Mesenchymal stem cell (in vitro differentiated cells and primary cell): ENCODE data around the gene ZBTB46.

Experiments used
- DNase-seq: peaks from one replicate; pipeline ENCODE4 v3.0.0-alpha.2; 2013
- H2AFZ ChIP-seq: one replicate; pipeline ENCODE4 v1.6.1; 2013; ENCODE audit warnings: low read depth, mild to moderate bottlenecking, control low read depth, inconsistent platforms, low read length, moderate library complexity
- H2AK5ac ChIP-seq: 2 replicates; pipeline ENCODE4 v1.6.1; 2013; ENCODE audit warnings: low read length, moderate library complexity, mild to moderate bottlenecking, inconsistent platforms; ENCODE audit not compliant: severe bottlenecking
- H2BK120ac ChIP-seq: one replicate; pipeline ENCODE4 v1.6.1; 2013; ENCODE audit warnings: low read depth, mild to moderate bottlenecking, inconsistent platforms, low read length, moderate library complexity
- H2BK12ac ChIP-seq, 2 experiments: one replicate each; pipeline ENCODE4 v1.6.1; 2013; ENCODE audit warnings: inconsistent platforms in 2 of 2, low read length in 2 of 2, mild to moderate bottlenecking in 2 of 2, moderate library complexity in 2 of 2, control low read depth in 1 of 2
- H2BK15ac ChIP-seq: one replicate; pipeline ENCODE4 v1.6.1; 2013; ENCODE audit warnings: mild to moderate bottlenecking, low read depth, inconsistent platforms; ENCODE audit not compliant: poor library complexity, severe bottlenecking
- H2BK5ac ChIP-seq: 2 replicates; pipeline ENCODE4 v1.6.1; 2013; ENCODE audit warnings: low read depth, mild to moderate bottlenecking, low read length, control low read depth, inconsistent platforms; ENCODE audit not compliant: poor library complexity, severe bottlenecking
- H3K14ac ChIP-seq, 2 experiments: one replicate each; pipeline ENCODE4 v1.6.1; 2013; ENCODE audit warnings: inconsistent platforms in 2 of 2, low read length in 2 of 2, control low read depth in 1 of 2, mild to moderate bottlenecking in 1 of 2, moderate library complexity in 1 of 2
- H3K18ac ChIP-seq, 2 experiments: one replicate each; pipeline ENCODE4 v1.6.1; 2013; ENCODE audit warnings: inconsistent platforms in 2 of 2, low read length in 2 of 2, control low read depth in 1 of 2, low read depth in 1 of 2, mild to moderate bottlenecking in 1 of 2
- H3K23ac ChIP-seq, 2 experiments: one replicate each; pipeline ENCODE4 v1.6.1; 2013; ENCODE audit warnings: inconsistent platforms in 2 of 2, low read length in 2 of 2, mild to moderate bottlenecking in 2 of 2, moderate library complexity in 2 of 2, control low read depth in 1 of 2
- H3K27ac ChIP-seq: 2 replicates; pipeline ENCODE4 v1.5.1; 2013; ENCODE audit warnings: mild to moderate bottlenecking, moderate library complexity, low read length, control low read depth, inconsistent platforms; ENCODE audit not compliant: poor library complexity, severe bottlenecking
- H3K27me3 ChIP-seq, 2 experiments: 2 replicates each; pipeline versions ENCODE4 v1.6.1 to v1.7.0; 2013; ENCODE audit warnings: low read length in 2 of 2, mild to moderate bottlenecking in 2 of 2, moderate library complexity in 2 of 2, control low read depth in 1 of 2, inconsistent platforms in 1 of 2; ENCODE audit not compliant: control insufficient read depth in 1 of 2, insufficient read depth in 1 of 2
- H3K36me3 ChIP-seq, 2 experiments: 2 replicates each; pipeline versions ENCODE4 v1.6.1 to v1.7.0; 2013; ENCODE audit warnings: low read length in 2 of 2, control low read depth in 1 of 2, inconsistent platforms in 1 of 2, low read depth in 1 of 2, mild to moderate bottlenecking in 1 of 2; ENCODE audit not compliant: insufficient read depth in 2 of 2, control insufficient read depth in 1 of 2
- H3K4ac ChIP-seq, 2 experiments: one replicate each; pipeline ENCODE4 v1.6.1; 2013; ENCODE audit warnings: inconsistent platforms in 2 of 2, low read length in 2 of 2, mild to moderate bottlenecking in 2 of 2, moderate library complexity in 2 of 2, control low read depth in 1 of 2, low read depth in 1 of 2
- H3K4me1 ChIP-seq: 2 replicates; pipeline ENCODE4 v1.6.1; 2013; ENCODE audit warnings: low read depth, low read length, control low read depth; ENCODE audit not compliant: control insufficient read depth, insufficient read depth
- H3K4me2 ChIP-seq: 2 replicates; pipeline ENCODE4 v1.6.1; 2013; ENCODE audit warnings: low read length, mild to moderate bottlenecking, inconsistent platforms; ENCODE audit not compliant: poor library complexity, severe bottlenecking
- H3K4me3 ChIP-seq, 2 experiments: 2 replicates each; pipeline versions ENCODE4 v1.5.1 to v1.7.0; 2013; ENCODE audit warnings: low read length in 2 of 2, mild to moderate bottlenecking in 2 of 2, control low read depth in 1 of 2, low read depth in 1 of 2; ENCODE audit not compliant: insufficient read depth in 1 of 2
- H3K79me1 ChIP-seq: replicated peaks from 2 replicates; pipeline ENCODE4 v1.6.1; 2013; ENCODE audit warnings: mild to moderate bottlenecking, control low read depth, low read length, inconsistent platforms; ENCODE audit not compliant: poor library complexity, severe bottlenecking
- H3K9ac ChIP-seq: 2 replicates; pipeline ENCODE4 v1.7.0; 2013; ENCODE audit warnings: mild to moderate bottlenecking, low read length, moderate library complexity
- H3K9me3 ChIP-seq: 2 replicates; pipeline ENCODE4 v1.7.0; 2013; ENCODE audit warnings: mild to moderate bottlenecking, low read length; ENCODE audit not compliant: control insufficient read depth
- H4K8ac ChIP-seq: one replicate; pipeline ENCODE4 v1.6.1; 2013; ENCODE audit warnings: inconsistent platforms, mild to moderate bottlenecking, low read length, moderate library complexity
- H4K91ac ChIP-seq: one replicate; pipeline ENCODE4 v1.6.1; 2013; ENCODE audit warnings: mild to moderate bottlenecking, low read length, inconsistent platforms
- WGBS: methylation state at CpG from one replicate; pipeline ENCODE4 v1.1.7; 2013; ENCODE audit warnings: mixed read lengths; 5-methylcytosine and 5-hydroxymethylcytosine counted together

The ZBTB46 gene

GRCh38 chr20:63706852-63707557 is 124.1 kb downstream of the ZBTB46 start:
- Histone ChIP-seq H2BK15ac (peak overlapping the region; percentile 90), H4K91ac (peak overlapping the region; percentile 96), H2BK12ac (peak overlapping the region in 1 of 2 experiments; percentile 55), H3K27me3 (no peaks in the 10 kb centered on the region), H3K4me2 (peak overlapping the region; percentile 82), H3K23ac (peak overlapping the region in 1 of 2 experiments; percentile 73), H3K18ac (peak overlapping the region; percentile 87 to 88), H3K4me3 (peak overlapping the region; percentile 90 to 96), H3K4ac (peak overlapping the region; percentile 89 to 99), H2BK5ac (peak overlapping the region; percentile 1), H3K9ac (peak overlapping the region; percentile 93), H4K8ac (peak overlapping the region; percentile 75), H3K79me1 (peaks cover 19% of the 10 kb centered on the region), H3K9me3 (peaks cover under 1% of the 10 kb centered on the region), H3K36me3 (peaks cover 59 to 65% of the 10 kb centered on the region in 2 experiments), H3K4me1 (peaks cover 36% of the 10 kb centered on the region), H3K27ac (peak overlapping the region; percentile 32), H2BK120ac (peak overlapping the region; percentile 75), H2AK5ac (no peak overlapping the region), H3K14ac (peak overlapping the region in 1 of 2 experiments; percentile 96), H2AFZ (peak overlapping the region; percentile 66)
- peak; percentile 57 for DNase-seq
- 5% methylated on average over 54 of the region's 56 CpGs for WGBS

DNA sequence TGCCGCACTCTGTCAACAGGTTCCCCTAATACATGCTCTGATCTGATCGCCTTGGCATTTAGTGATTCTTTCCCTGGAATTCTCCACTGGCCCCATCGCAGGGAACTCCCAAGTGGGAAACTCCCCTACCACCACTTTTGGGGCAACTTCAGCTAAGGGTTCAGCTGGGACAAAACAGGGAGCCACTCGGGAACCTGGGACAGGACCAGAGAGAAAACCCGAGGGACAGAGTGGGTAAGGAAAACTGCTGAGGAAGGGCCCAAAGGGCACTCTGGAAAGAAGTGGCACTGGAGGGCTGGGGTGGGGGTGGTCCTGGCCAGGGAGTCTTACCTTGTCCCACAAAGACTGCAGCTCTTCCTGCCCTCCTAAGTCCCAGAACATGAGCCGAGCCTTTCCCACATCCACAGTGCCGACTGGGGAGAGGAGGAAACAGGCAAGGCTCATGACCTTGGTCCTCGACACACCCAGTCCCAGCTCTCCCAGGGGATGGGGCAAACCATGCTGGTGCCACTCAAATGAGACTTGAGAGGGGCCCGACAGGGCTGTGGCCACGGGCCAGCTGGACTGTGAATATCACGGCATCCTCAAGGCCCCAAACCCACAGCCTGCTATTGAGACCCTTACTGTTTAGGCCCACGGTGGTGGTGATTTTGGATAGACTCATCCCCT is 124.9 kb downstream of the ZBTB46 start:
- peak overlapping the region; percentile 82 for H3K4me2 ChIP-seq
- WGBS, result 96% methylated on average over 12 of the region's 12 CpGs
- no peaks in the 10 kb centered on the region for H3K9me3 ChIP-seq
- no peak overlapping the region for H2AFZ ChIP-seq
- H3K79me1 ChIP-seq, result peaks cover 24% of the 10 kb centered on the region
- peak overlapping the region; percentile 93 for H3K9ac ChIP-seq
- no peak overlapping the region for H2BK120ac ChIP-seq
- peaks cover 45% of the 10 kb centered on the region for H3K4me1 ChIP-seq
- H2BK5ac ChIP-seq, result no peak overlapping the region
- no peak overlapping the region for H3K27ac ChIP-seq
- no peak overlapping the region for H4K91ac ChIP-seq
- H3K18ac ChIP-seq, result no peak overlapping the region
- H3K14ac ChIP-seq, result no peak overlapping the region
- H3K36me3 ChIP-seq, result peaks cover 51 to 66% of the 10 kb centered on the region in 2 experiments
- H2BK12ac ChIP-seq, result no peak overlapping the region
- no peak overlapping the region for H3K4ac ChIP-seq
- peak overlapping the region in 1 of 2 experiments; percentile 6 for H3K23ac ChIP-seq
- H3K4me3 ChIP-seq, result peak overlapping the region in 1 of 2 experiments; percentile 96
- H3K27me3 ChIP-seq, result no peaks in the 10 kb centered on the region
- no peak overlapping the region for H4K8ac ChIP-seq
- H2AK5ac ChIP-seq, result peak overlapping the region; percentile 21
- DNase-seq, result no peak
- H2BK15ac ChIP-seq, result no peak overlapping the region

- H3K14ac ChIP-seq, result no peak overlapping the region
Observed at GRCh38 chr20:63705232-63706026, 125.6 kb downstream of the ZBTB46 start.

More at GRCh38 chr20:63705232-63706026, 125.6 kb downstream of the ZBTB46 start:
- peak overlapping the region; percentile 93 for H3K9ac ChIP-seq
- no peak overlapping the region for H3K23ac ChIP-seq
- no peak overlapping the region for H2AFZ ChIP-seq
- H4K91ac ChIP-seq, result no peak overlapping the region
- no peaks in the 10 kb centered on the region for H3K27me3 ChIP-seq
- no peak overlapping the region for H2BK120ac ChIP-seq
- H3K9me3 ChIP-seq, result no peaks in the 10 kb centered on the region
- no peak overlapping the region for H2BK12ac ChIP-seq
- no peak for DNase-seq
- H3K79me1 ChIP-seq, result peaks cover 25% of the 10 kb centered on the region
- no peak overlapping the region for H3K4ac ChIP-seq
- peaks cover 51% of the 10 kb centered on the region for H3K4me1 ChIP-seq
- H3K27ac ChIP-seq, result no peak overlapping the region
- no peak overlapping the region for H2BK5ac ChIP-seq
- H4K8ac ChIP-seq, result no peak overlapping the region
- 96% methylated on average over 7 of the region's 8 CpGs for WGBS
- no peak overlapping the region for H3K18ac ChIP-seq
- H2AK5ac ChIP-seq, result no peak overlapping the region
- peaks cover 44 to 65% of the 10 kb centered on the region in 2 experiments for H3K36me3 ChIP-seq
- H2BK15ac ChIP-seq, result no peak overlapping the region
- H3K4me3 ChIP-seq, result peak overlapping the region in 1 of 2 experiments; percentile 96
- no peak overlapping the region for H3K4me2 ChIP-seq
